BE2C (cell line): ENCODE data around the gene RPGRIP1.

Source experiments
- DNase-seq: peaks from one replicate; pipeline ENCODE4 v3.0.0-alpha.2; 2020
- H3K27me3 ChIP-seq: fragments of 250-450 bp; sonication (Bioruptor Pico); 2 replicates; pipeline ENCODE4 v1.5.1; 2020; ENCODE audit warnings: mild to moderate bottlenecking
- H3K36me3 ChIP-seq: fragments of 250-450 bp; sonication (Bioruptor Pico); 2 replicates; pipeline ENCODE4 v1.5.1; 2020; ENCODE audit warnings: mild to moderate bottlenecking
- H3K4me1 ChIP-seq: fragments of 250-450 bp; sonication (Bioruptor Pico); 2 replicates; pipeline ENCODE4 v1.5.1; 2020
- H3K4me3 ChIP-seq: 2 replicates; pipeline ENCODE4 v1.5.1; 2011; ENCODE audit warnings: low read depth, low read length
- H3K9me3 ChIP-seq: fragments of 250-450 bp; sonication (Bioruptor Pico); 2 replicates; pipeline ENCODE4 v1.5.1; 2020
- TF ChIP-seq, protein P1 (sequence below): IDR thresholded peaks from 2 replicates; pipeline ENCODE4 v1.5.1; 2012; ENCODE audit warnings: mild to moderate bottlenecking, low read depth, low read length

The RPGRIP1 gene

DNA sequence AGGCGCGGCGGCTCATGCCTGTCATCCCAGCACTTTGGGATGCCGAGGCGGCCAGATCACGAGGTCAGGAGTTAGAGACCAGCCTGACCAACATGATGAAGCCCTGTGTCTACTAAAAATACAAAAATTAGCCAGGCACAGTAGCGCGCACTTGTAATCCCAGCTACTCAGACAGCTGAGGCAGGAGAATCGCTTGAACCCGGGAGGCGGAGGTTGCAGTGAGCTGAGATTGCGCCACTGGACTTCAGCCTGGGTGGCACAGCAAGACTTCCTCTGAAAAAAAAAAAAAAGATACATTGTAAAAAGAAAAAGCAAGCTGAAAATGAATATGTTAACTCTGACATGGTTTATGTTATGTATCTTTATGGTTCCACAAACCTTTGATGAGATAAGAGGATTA, 33.6 kb downstream of the RPGRIP1 start:
- TF ChIP-seq, protein P1, sequence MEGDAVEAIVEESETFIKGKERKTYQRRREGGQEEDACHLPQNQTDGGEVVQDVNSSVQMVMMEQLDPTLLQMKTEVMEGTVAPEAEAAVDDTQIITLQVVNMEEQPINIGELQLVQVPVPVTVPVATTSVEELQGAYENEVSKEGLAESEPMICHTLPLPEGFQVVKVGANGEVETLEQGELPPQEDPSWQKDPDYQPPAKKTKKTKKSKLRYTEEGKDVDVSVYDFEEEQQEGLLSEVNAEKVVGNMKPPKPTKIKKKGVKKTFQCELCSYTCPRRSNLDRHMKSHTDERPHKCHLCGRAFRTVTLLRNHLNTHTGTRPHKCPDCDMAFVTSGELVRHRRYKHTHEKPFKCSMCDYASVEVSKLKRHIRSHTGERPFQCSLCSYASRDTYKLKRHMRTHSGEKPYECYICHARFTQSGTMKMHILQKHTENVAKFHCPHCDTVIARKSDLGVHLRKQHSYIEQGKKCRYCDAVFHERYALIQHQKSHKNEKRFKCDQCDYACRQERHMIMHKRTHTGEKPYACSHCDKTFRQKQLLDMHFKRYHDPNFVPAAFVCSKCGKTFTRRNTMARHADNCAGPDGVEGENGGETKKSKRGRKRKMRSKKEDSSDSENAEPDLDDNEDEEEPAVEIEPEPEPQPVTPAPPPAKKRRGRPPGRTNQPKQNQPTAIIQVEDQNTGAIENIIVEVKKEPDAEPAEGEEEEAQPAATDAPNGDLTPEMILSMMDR, result no peak
- H3K4me1 ChIP-seq, result peaks cover 4% of the 10 kb centered on the region; the same call in 1 of the 2 replicates
- H3K27me3 ChIP-seq, result no peaks in the 10 kb centered on the region
- DNase-seq, result no peak
- H3K36me3 ChIP-seq, result no peaks in the 10 kb centered on the region; the same call in 1 of the 2 replicates
- no peak overlapping the region for H3K4me3 ChIP-seq
- no peaks in the 10 kb centered on the region for H3K9me3 ChIP-seq

GRCh38 chr14:21317398-21317797, 37.5 kb downstream of the RPGRIP1 start:
- Histone ChIP-seq H3K27me3 (no peaks in the 10 kb centered on the region), H3K4me3 (no peak overlapping the region), H3K4me1 (no peaks in the 10 kb centered on the region), H3K36me3 (no peaks in the 10 kb centered on the region; the same call in 1 of the 2 replicates), H3K9me3 (no peaks in the 10 kb centered on the region)
- no peak for DNase-seq
- TF ChIP-seq, protein P1, result no peak

- no peak overlapping the region for H3K4me3 ChIP-seq
- no peak for DNase-seq
- no peaks in the 10 kb centered on the region for H3K4me1 ChIP-seq
- TF ChIP-seq, protein P1, result no peak
- H3K36me3 ChIP-seq, result no peaks in the 10 kb centered on the region; the same call in 1 of the 2 replicates
- H3K27me3 ChIP-seq, result no peaks in the 10 kb centered on the region
- no peaks in the 10 kb centered on the region for H3K9me3 ChIP-seq
These were observed 41.0 kb downstream of the RPGRIP1 start for GRCh38 chr14:21320913-21321312.

DNA sequence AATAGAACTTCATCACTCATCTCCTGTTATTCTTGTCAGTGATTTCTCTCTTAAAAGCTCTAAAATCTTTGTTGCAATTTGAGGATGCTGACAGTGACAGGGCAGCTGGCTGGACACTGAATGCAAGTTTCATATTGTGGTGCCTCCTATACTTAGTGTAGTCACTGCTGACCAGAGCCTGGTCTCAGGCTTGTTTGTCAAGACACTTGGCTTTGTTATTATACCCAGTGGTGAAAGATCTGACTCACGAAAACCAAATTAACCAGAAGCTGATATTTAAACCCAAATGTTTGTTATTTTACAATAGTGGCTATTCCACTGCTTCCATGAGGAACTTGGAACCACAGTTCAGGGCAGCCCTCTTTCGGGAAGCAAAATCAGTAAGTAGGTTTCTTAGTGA, 42.8 kb downstream of the RPGRIP1 start:
- Histone ChIP-seq H3K36me3 (no peaks in the 10 kb centered on the region), H3K4me1 (no peaks in the 10 kb centered on the region), H3K27me3 (no peaks in the 10 kb centered on the region), H3K9me3 (no peaks in the 10 kb centered on the region), H3K4me3 (no peak overlapping the region)
- TF ChIP-seq, protein P1, result no peak
- no peak for DNase-seq

DNA sequence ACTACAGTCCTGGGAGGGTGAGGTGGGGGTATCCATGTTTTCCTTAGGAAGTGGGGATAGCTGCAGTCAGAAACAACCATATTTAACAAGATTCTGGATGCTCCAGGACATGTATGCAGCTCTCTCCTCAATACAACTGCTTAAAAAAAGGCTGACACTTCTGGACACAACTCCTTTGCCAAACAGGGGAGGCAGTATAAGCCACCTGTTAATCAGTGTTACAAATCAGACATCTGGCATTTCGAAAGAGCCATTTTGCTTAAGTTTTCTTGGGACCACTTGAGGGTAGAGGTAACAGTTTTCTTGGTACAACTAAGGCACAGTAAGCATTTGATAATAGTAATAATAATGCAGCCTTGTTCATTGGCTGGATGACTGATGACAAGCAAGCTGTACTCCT, 47.1 kb downstream of the RPGRIP1 start:
- TF ChIP-seq, protein P1, result no peak
- H3K4me3 ChIP-seq, result no peak overlapping the region
- H3K9me3 ChIP-seq, result no peaks in the 10 kb centered on the region
- DNase-seq, result no peak
- H3K36me3 ChIP-seq, result no peaks in the 10 kb centered on the region
- H3K4me1 ChIP-seq, result no peaks in the 10 kb centered on the region
- no peaks in the 10 kb centered on the region for H3K27me3 ChIP-seq
